ENCODE measurements around the gene KIAA0513.

KIAA0513 gene

DNA sequence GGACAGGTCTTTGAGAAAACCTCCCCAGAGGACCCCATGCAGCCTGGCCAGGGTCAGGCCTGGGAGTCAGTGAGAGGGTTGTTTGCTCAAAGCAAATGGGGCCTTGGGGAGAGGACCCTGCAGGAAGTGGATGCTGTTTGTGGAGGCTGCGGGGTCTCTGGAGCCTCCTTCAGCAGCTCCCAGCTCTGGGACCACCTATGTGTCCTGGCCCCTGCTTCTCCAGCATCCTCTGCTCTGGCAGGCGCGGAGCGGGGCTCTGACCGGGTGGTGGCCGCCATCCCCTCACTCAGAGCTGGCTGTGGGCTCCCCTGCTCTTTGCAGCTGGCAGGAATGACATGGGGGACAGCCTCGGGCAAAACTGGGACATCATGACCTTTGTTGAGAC lies 114.5 kb downstream of the KIAA0513 start:
- DNase-seq: no peak
- H3K4me3 ChIP-seq (ENCODE audit: low read depth, low read length): no peak overlapping the region
- H3K27me3 ChIP-seq (replicated peaks): no peaks in the 10 kb centered on the region
- TF ChIP-seq, protein P1, sequence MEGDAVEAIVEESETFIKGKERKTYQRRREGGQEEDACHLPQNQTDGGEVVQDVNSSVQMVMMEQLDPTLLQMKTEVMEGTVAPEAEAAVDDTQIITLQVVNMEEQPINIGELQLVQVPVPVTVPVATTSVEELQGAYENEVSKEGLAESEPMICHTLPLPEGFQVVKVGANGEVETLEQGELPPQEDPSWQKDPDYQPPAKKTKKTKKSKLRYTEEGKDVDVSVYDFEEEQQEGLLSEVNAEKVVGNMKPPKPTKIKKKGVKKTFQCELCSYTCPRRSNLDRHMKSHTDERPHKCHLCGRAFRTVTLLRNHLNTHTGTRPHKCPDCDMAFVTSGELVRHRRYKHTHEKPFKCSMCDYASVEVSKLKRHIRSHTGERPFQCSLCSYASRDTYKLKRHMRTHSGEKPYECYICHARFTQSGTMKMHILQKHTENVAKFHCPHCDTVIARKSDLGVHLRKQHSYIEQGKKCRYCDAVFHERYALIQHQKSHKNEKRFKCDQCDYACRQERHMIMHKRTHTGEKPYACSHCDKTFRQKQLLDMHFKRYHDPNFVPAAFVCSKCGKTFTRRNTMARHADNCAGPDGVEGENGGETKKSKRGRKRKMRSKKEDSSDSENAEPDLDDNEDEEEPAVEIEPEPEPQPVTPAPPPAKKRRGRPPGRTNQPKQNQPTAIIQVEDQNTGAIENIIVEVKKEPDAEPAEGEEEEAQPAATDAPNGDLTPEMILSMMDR (IDR thresholded peaks at IDR 0.05; ENCODE audit: low read depth, low read length, missing control alignments): no peak
- no peak overlapping the region for H3K27ac ChIP-seq
- H3K36me3 ChIP-seq (replicated peaks): no peaks in the 10 kb centered on the region
- in situ Hi-C loops (cut with HindIII; ENCODE audit: low pct_ligation_motif_present, low sequenced_read_pairs): no loop called here

DNA sequence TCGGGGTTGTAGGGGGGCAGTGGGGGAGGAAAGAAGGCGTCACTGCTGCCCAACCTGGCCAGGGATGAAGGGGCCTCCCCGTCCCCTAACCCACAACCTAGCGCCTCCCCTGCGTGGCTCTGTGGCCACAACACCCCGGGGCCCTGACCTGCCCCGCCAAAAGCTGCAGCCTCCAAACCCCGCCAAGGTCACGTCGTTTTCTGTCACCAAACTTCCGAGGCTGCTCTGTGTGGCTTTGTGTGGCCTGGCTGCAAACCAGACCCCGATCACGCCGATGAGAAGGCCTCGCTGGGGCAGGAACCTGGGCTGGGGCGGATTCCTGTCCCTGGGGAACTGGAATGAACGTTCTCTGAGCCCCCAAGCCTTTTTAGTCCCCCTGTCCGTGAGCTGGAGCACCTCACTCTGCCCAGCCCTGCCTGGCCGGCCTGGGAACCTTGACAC lies 115.2 kb downstream of the KIAA0513 start:
- no peak for DNase-seq
- in situ Hi-C loops (cut with HindIII; ENCODE audit: low pct_ligation_motif_present, low sequenced_read_pairs): no loop called here
- Histone ChIP-seq H3K27ac (no peak overlapping the region), H3K27me3 (replicated peaks) (no peaks in the 10 kb centered on the region), H3K4me3 (ENCODE audit: low read depth, low read length) (no peak overlapping the region), H3K36me3 (replicated peaks) (no peaks in the 10 kb centered on the region)
- TF ChIP-seq, protein P1 (IDR thresholded peaks at IDR 0.05; ENCODE audit: low read depth, low read length, missing control alignments): no peak
